Calu3 (cell line): Measurements from ENCODE around the gene OR1M1. TPM values are rescaled to one million over a fixed set of nuclear protein-coding genes. Genes with fewer than 3 reads are reported as not detected.
"Not testable (repeated sequence)": the region's sequence is repeated elsewhere in the genome, so short reads cannot be mapped to it uniquely, and the experiment has no call there.

Experiments
- BruUV-seq: library from RNA; stranded (reverse); fragments of 400-500 nt; replicated peaks from 2 replicates; lab custom pipeline; 2021; lab: Mats Ljungman, UMichigan
- CTCF ChIA-PET: fragments of 300-600 bp; sonication (Branson Sonifier 250); formaldehyde crosslinking; loops from one replicate; lab custom pipeline; 2022; ENCODE audit warnings: antibody characterized with exemption; lab: Charles Lee
- DNase-seq: peaks from one replicate; pipeline ENCODE4 v3.0.0; 2022
- H3K27ac Mint-ChIP-seq: one replicate; pipeline ENCODE4 v1.8.0; 2022; ENCODE audit warnings: mixed read lengths; ENCODE audit not compliant: unreplicated experiment
- H3K27me3 Mint-ChIP-seq: one replicate; pipeline ENCODE4 v1.8.0; 2022; ENCODE audit warnings: mixed read lengths; ENCODE audit not compliant: unreplicated experiment
- H3K36me3 Mint-ChIP-seq: one replicate; pipeline ENCODE4 v1.8.0; 2022; ENCODE audit warnings: mild to moderate bottlenecking, moderate library complexity, mixed read lengths; ENCODE audit not compliant: insufficient read depth, unreplicated experiment
- H3K4me1 Mint-ChIP-seq: one replicate; pipeline ENCODE4 v1.8.0; 2022; ENCODE audit warnings: mild to moderate bottlenecking, low read depth, mixed read lengths; ENCODE audit not compliant: unreplicated experiment
- H3K4me3 Mint-ChIP-seq: one replicate; pipeline ENCODE4 v1.8.0; 2022; ENCODE audit warnings: mild to moderate bottlenecking, low read depth, moderate library complexity, mixed read lengths; ENCODE audit not compliant: unreplicated experiment
- H3K9me3 Mint-ChIP-seq: one replicate; pipeline ENCODE4 v1.8.0; 2022; ENCODE audit warnings: low read depth, mixed read lengths; ENCODE audit not compliant: unreplicated experiment
- CTCF ChIP-seq: fragments of 200-600 bp; IDR thresholded peaks from one replicate; pipeline ENCODE4 v1.8.0; 2022; ENCODE audit warnings: antibody characterized with exemption; ENCODE audit not compliant: unreplicated experiment
- intact Hi-C: fragments of 100-400 bp; cut with micrococcal nuclease; formaldehyde crosslinking; loops from one replicate; pipeline ENCODE4 v1.10.0; 2022; ENCODE audit not compliant: unreplicated experiment
- total RNA-seq: library from RNA; stranded (reverse); gene quantifications from 2 replicates; pipeline ENCODE4 v1.2.3, GENCODE V29; 2022

The OR1M1 gene
- total RNA-seq, 1 experiment from 2014 or later = not detected

DNA sequence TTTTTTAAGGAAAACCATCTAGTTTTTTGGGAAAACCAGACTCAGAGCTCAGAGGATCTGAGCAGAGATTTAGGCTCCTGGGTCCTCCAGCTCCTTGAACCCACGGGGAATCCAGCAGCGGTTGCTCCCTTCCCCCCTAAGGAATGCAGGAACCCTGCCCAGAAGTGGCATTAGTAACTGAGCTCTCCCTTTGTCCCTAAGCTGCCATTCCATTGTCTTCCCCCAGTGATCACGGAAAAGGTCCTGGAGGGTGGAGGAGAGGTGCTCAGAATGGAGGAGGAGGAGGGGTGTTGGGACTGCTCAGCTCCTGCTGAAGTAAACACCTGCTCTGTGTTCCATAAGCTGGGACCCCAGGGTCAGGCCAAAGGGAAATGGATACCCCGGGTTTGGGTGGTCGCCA lies 16.8 kb upstream of the OR1M1 start:
- Mint-ChIP-seq H3K9me3 (no peaks in the 10 kb centered on the region), H3K27me3 (no peaks in the 10 kb centered on the region), H3K4me3 (no peak overlapping the region), H3K36me3 (peaks cover 6% of the 10 kb centered on the region), H3K27ac (no peak overlapping the region), H3K4me1 (peaks cover 2% of the 10 kb centered on the region)
- TF ChIP-seq CTCF = no peak
- BruUV-seq = no TSS peak
- CTCF ChIA-PET = no interaction called here
- DNase-seq = no peak
- intact Hi-C loops = loop anchor here (10.0 kb wide), 1 partner anchor 55 kb away; the partner anchor contains the start of gene MUC16

- CTCF ChIA-PET, H3K4me3 Mint-ChIP-seq, H3K9me3 Mint-ChIP-seq, H3K27ac Mint-ChIP-seq, BruUV-seq, DNase-seq, H3K27me3 Mint-ChIP-seq: not testable (repeated sequence)
- Mint-ChIP-seq H3K36me3 (peaks cover 13% of the 10 kb centered on the region), H3K4me1 (peaks cover 12% of the 10 kb centered on the region)
- intact Hi-C loops = loop anchor here (10.0 kb wide), 1 partner anchor 57 kb away; the partner anchor contains the start of gene MUC16
These were observed 15.1 kb upstream of the OR1M1 start for GRCh38 chr19:9071720-9072119.

DNA sequence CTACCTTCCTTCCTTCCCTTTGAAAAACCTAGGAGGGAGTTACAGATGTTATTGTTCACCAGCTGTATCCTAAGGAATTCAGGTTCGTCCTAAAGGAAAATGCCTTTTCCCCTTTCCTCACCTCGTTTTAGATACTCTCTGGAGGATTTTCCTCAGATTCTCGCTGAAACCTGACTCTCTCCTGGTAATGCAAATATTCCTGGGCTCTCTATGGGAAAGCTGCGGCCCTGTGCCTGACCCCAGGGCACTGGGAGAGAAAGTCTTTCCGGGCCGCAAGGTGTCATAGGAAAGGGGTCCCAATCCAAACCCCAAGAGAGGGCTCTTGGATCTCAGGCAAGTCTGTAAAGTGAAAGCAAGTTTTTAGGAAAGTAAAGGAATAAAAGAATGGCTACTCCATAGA lies 13.1 kb upstream of the OR1M1 start:
- Mint-ChIP-seq H3K9me3 (no peaks in the 10 kb centered on the region), H3K27ac (no peak overlapping the region), H3K4me3 (no peak overlapping the region), H3K4me1 (peaks cover 12% of the 10 kb centered on the region), H3K36me3 (peaks cover 13% of the 10 kb centered on the region), H3K27me3 (no peaks in the 10 kb centered on the region)
- intact Hi-C loops = loop anchor here (2.0 to 10.0 kb wide), 2 partner anchors 23 to 59 kb away; partner anchors contain the start of gene MUC16
- CTCF ChIA-PET = interaction anchor here (0.6 kb wide), 1 partner anchor 81 kb away, joined by 3 read pairs; no protein-coding TSS in a partner anchor
- TF ChIP-seq CTCF = no peak
- BruUV-seq = no TSS peak
- no peak for DNase-seq

- peaks cover 13% of the 10 kb centered on the region for H3K36me3 Mint-ChIP-seq
- H3K27ac Mint-ChIP-seq = peak overlapping the region; percentile 86
These were observed 11.6 kb upstream of the OR1M1 start for GRCh38 chr19:9075064-9075949.

More at GRCh38 chr19:9075064-9075949, 11.6 kb upstream of the OR1M1 start:
- no TSS peak for BruUV-seq
- no peak overlapping the region for H3K4me3 Mint-ChIP-seq
- H3K9me3 Mint-ChIP-seq = no peaks in the 10 kb centered on the region
- TF ChIP-seq CTCF = no peak
- no peaks in the 10 kb centered on the region for H3K27me3 Mint-ChIP-seq
- intact Hi-C loops = loop anchor here (2.0 to 10.0 kb wide), 2 partner anchors 25 to 61 kb away; partner anchors contain the start of gene MUC16
- peaks cover 12% of the 10 kb centered on the region for H3K4me1 Mint-ChIP-seq
- peak; percentile 91 for DNase-seq
- CTCF ChIA-PET = interaction anchor here (1.0 to 1.6 kb wide), 4 partner anchors 20 to 496 kb away, joined by 3 to 11 read pairs (median 4); no protein-coding TSS in a partner anchor
